Urinary bladder (tissue), 4 donors: ENCODE measurements around the gene CYB5R3. TPM values are rescaled to one million over a fixed set of nuclear protein-coding genes. Genes with fewer than 3 reads are reported as not detected.
"Not testable (repeated sequence)": the region's sequence is repeated elsewhere in the genome, so short reads cannot be mapped to it uniquely, and the experiment has no call there.

Source experiments
- DNase-seq: peaks from one replicate; pipeline ENCODE4 v3.0.0-alpha.2; 2015; ENCODE audit errors: extremely low spot score
- H3K27ac ChIP-seq: one replicate; pipeline ENCODE4 v1.5.1; 2013; ENCODE audit warnings: low read depth, mild to moderate bottlenecking, moderate library complexity
- H3K36me3 ChIP-seq: one replicate; pipeline ENCODE4 v1.6.1; 2013; ENCODE audit warnings: mild to moderate bottlenecking, moderate library complexity; ENCODE audit not compliant: insufficient read depth
- H3K4me1 ChIP-seq: one replicate; pipeline ENCODE4 v1.6.1; 2013; ENCODE audit warnings: mild to moderate bottlenecking, moderate library complexity; ENCODE audit not compliant: insufficient read depth
- H3K4me3 ChIP-seq: one replicate; pipeline ENCODE4 v1.5.1; 2013; ENCODE audit warnings: low read depth, low read length
- WGBS: extraction: QIAGEN DNeasy Blood & Tissue Kit; methylation state at CpG from one replicate; pipeline ENCODE4 v1.1.7; 2013; 5-methylcytosine and 5-hydroxymethylcytosine counted together
- polyA plus RNA-seq: library from polyadenylated mRNA; stranded (reverse); fragments of 200-250 nt; gene quantifications from one replicate; pipeline ENCODE4 v1.2.3, GENCODE V29; 2013
- total RNA-seq: library from RNA; depleted of rRNA; stranded (reverse); fragments of >200 nt; gene quantifications from one replicate; pipeline ENCODE4 v1.2.3, GENCODE V29; 2014
- donor health status: healthy with polysubstance abuse.
- donor health status: healthy.

Gene CYB5R3
- total and polyA plus RNA-seq, 2 donors, result 33.8 to 359 TPM

GRCh38 chr22:42685941-42686653 lies 36.9 kb upstream of the CYB5R3 start:
- DNase-seq, result no peak
- H3K4me1 ChIP-seq, result no peaks in the 10 kb centered on the region
- H3K36me3 ChIP-seq, result no peaks in the 10 kb centered on the region
- peak overlapping the region; percentile 7 for H3K27ac ChIP-seq
- H3K4me3 ChIP-seq, result no peak overlapping the region
- 20% methylated on average over 5 of the region's 5 CpGs for WGBS

GRCh38 chr22:42684462-42685195 lies 35.4 kb upstream of the CYB5R3 start:
- no peak overlapping the region for H3K27ac ChIP-seq
- H3K36me3 ChIP-seq, result no peaks in the 10 kb centered on the region
- no peak for DNase-seq
- H3K4me3 ChIP-seq, result no peak overlapping the region
- no peaks in the 10 kb centered on the region for H3K4me1 ChIP-seq
- WGBS, result 76% methylated on average over 11 of the region's 11 CpGs

- Histone ChIP-seq H3K4me3 (no peak overlapping the region), H3K4me1 (no peaks in the 10 kb centered on the region), H3K27ac (no peak overlapping the region), H3K36me3 (no peaks in the 10 kb centered on the region)
- DNase-seq, result no peak
- WGBS, result 31% methylated on average over 8 of the region's 8 CpGs
Measured at GRCh38 chr22:42683578-42684283, 34.5 kb upstream of the CYB5R3 start.

DNA sequence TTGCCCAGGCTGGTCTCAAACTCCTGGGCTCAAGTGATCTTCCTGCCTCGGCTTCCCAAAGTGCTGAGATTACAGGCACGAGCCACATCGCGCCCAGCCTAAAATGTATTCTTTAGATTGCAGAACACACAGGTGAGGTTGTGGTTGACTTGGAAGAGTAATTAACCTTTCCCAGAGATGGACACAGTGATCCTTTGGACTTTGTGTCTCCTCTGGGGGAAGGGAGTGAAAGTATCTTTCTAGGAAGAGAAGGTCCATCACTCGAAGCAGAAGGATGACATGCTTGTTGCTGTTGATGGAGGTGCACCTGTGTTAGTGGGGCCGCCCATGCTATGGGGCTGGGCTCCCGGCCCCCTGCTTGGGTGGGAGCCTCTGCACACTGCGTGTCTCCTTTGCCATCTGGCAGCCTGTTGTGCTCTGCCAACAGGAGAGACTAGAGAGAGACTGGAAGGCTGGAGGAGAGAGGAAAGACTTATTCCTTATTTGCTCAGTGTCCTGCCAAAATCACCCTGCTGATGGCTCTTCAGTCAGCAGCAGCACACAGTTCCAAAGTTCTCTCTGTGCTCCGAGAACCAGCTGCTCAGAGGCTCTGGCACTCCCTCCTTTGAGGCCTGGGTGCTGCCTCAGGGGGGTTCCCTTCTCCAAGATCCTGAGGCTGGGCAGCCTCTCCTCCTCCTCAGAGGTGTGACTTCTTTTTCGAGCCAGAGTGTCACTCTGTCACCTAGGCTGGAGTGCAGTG lies 33.1 kb upstream of the CYB5R3 start:
- Histone ChIP-seq H3K4me3 (no peak overlapping the region), H3K27ac (no peak overlapping the region), H3K4me1 (no peaks in the 10 kb centered on the region), H3K36me3 (no peaks in the 10 kb centered on the region)
- WGBS, result 68% methylated on average over 10 of the region's 10 CpGs
- no peak for DNase-seq

DNA sequence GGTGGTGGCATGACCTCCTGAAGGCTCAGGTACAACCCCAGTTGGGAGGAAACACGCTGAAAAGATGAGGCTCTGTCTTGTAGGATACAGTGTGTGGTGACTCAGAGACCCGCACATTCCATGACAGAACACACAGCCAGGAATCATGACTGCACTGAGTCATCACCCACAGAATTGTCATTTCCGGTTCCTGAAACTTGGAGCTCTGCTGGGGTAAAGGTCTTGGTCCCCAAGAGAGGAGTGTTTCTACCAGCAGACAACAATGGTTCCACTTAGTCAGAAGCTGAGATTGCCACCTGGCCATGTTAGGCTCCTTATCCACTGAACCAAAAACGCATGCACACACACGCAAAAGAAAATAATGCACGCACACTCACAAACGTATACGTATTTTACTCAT lies 31.5 kb upstream of the CYB5R3 start:
- WGBS, result 65% methylated on average over 8 of the region's 8 CpGs
- no peak overlapping the region for H3K27ac ChIP-seq

GRCh38 chr22:42679691-42680090 lies 30.5 kb upstream of the CYB5R3 start:
- no peaks in the 10 kb centered on the region for H3K4me1 ChIP-seq
- no peak for DNase-seq
- WGBS, result 79% methylated on average over 4 of the region's 4 CpGs
- no peak overlapping the region for H3K4me3 ChIP-seq
- no peak overlapping the region for H3K27ac ChIP-seq
- H3K36me3 ChIP-seq, result no peaks in the 10 kb centered on the region

More for the DNA sequence above, 31.5 kb upstream of the CYB5R3 start:
- Histone ChIP-seq H3K36me3 (no peaks in the 10 kb centered on the region), H3K4me3 (no peak overlapping the region), H3K4me1 (no peaks in the 10 kb centered on the region)
- DNase-seq, result no peak

DNA sequence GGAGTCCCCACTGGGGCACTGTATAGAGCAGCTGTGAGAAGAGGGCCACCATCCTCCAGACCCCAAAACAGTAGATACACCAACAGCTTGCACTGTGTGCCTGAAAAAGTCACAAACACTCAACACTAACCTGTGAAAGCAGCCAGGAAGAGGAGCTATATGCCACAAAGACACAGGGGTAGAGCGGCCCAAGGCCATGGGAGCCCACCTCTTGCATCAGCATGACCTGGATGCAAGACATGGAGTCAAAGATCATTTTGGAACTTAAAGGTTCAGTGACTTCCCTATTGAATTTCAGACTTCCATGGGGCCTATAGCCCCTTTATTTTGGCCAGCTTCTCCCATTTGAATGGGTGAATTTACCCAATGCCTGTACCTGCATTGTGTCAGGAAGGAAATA lies 29.7 kb upstream of the CYB5R3 start:
- H3K4me1 ChIP-seq, result no peaks in the 10 kb centered on the region
- WGBS, result 100% methylated on average over 1 of the region's 1 CpG
- H3K36me3 ChIP-seq, result no peaks in the 10 kb centered on the region
- no peak overlapping the region for H3K27ac ChIP-seq
- DNase-seq, result no peak
- H3K4me3 ChIP-seq, result no peak overlapping the region

DNA sequence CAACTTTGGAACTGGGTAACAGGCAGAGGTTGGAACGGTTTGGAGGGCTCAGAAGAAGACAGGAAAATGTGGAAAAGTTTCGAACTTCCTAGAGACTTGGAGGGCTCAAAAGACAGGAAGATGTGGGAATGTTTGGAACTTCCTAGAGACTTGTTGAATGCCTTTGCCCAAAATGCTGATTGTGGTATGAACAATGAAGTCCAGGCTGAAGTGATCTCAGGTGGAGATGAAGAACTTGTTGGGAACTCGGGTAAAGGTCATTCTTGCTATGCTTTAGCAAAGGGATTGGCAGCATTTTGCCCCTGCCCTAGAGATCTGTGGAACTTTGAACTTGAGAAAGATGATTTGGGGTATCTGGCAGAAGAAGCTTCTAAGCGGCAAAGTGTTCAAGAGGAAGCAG lies 28.7 kb upstream of the CYB5R3 start:
- H3K4me1 ChIP-seq, DNase-seq, H3K4me3 ChIP-seq, H3K36me3 ChIP-seq, H3K27ac ChIP-seq: not testable (repeated sequence)
- 85% methylated on average over 4 of the region's 4 CpGs for WGBS

DNA sequence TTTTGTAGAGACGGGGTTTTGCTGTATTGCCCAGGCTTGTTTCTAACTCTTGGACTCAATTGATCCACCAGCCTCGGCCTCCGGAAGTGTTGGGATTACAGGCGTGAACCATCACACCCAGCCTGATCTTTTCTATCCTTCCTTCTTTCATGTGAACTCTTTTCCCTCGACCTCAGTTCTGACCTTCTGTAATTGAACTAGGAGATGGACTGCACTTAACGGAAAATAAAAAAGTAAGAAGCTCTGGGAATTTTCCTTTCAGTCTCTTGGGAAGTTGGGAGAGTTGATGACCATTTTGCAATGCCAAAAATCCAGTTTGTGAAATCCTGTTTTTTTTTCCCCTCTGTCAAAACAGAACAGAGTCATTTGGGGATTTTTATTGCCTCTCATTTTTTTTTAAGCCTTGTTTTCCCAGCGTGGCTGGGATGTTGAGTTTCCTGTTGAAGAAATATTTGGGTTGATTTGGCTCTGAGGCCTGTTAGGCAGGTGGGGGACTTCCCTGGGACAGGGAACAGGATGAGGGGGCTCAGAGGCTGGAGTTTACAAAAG lies 26.9 kb upstream of the CYB5R3 start:
- 38% methylated on average over 7 of the region's 7 CpGs for WGBS
- Histone ChIP-seq H3K36me3 (no peaks in the 10 kb centered on the region), H3K4me1 (no peaks in the 10 kb centered on the region), H3K4me3 (no peak overlapping the region), H3K27ac (peak overlapping the region; percentile 52)
- no peak for DNase-seq

- Histone ChIP-seq H3K36me3 (no peaks in the 10 kb centered on the region), H3K4me1 (no peaks in the 10 kb centered on the region), H3K4me3 (no peak overlapping the region), H3K27ac (no peak overlapping the region)
- WGBS, result 20% methylated on average over 2 of the region's 2 CpGs
- no peak for DNase-seq
Measured at GRCh38 chr22:42673898-42674401, 24.8 kb upstream of the CYB5R3 start.

- not testable (repeated sequence) for H3K27ac ChIP-seq, H3K4me1 ChIP-seq
- 97% methylated on average over 13 of the region's 13 CpGs for WGBS
Measured at GRCh38 chr22:42673071-42673470, 23.9 kb upstream of the CYB5R3 start.

DNA sequence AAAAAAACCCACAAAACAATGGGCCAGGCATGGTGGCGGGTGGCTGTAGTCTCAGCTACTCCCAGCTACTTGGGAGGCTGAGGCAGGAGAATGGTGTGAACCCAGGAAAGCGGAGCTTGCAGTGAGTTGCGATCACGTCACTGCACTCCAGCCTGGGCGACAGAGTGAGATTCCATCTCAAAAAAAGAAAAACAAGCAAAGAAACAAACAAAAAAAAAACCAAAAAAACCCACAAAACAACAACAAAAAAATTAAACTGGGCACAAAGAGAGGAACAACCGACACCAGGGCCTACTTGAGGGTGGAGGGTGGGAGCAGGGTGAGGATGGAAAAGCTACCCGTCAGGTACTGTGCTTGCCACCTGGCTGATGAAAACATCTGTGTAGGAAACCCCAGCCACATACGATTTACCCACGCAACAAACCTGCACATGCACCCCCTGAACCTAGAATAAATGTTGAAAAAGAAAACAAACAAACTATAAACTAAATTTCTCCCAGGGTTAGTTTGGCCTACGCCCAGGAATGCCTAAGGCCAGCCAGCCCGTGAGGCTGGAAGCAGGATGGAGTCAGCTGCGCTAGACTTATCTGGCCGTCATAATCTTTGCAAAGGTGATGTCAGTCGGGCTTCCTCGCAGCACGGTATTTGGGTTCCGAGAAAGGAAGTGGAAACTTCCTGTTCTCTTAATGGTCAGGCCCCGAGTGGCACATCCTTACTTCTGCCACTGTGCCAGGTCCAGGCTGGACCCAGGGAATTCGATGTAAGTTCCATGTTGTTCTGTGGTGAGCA lies 21.9 kb upstream of the CYB5R3 start:
- Histone ChIP-seq H3K36me3 (no peaks in the 10 kb centered on the region), H3K4me1 (no peaks in the 10 kb centered on the region), H3K27ac (no peak overlapping the region), H3K4me3 (no peak overlapping the region)
- no peak for DNase-seq
- 57% methylated on average over 19 of the region's 19 CpGs for WGBS

More at GRCh38 chr22:42673071-42673470, 23.9 kb upstream of the CYB5R3 start:
- DNase-seq, H3K36me3 ChIP-seq, H3K4me3 ChIP-seq: not testable (repeated sequence)
